K562 (cell line): Measurements from ENCODE around the gene POU2AF3. TPM values are rescaled to one million over a fixed set of nuclear protein-coding genes. Genes with fewer than 3 reads are reported as not detected.

Experiments
- ATAC-seq: fragments of 200-7000 bp; cut with Tn5 transposase; 3 replicates; pipeline ENCODE4 v1.9.1; 2020; ENCODE audit warnings: moderate library complexity
- BruUV-seq: library from RNA; stranded (reverse); fragments of 400-500 nt; replicated peaks from 2 replicates; lab custom pipeline; 2021; lab: Mats Ljungman, UMichigan
- CTCF ChIA-PET: fragments of 300-600 bp; formaldehyde crosslinking; extraction: SDS; loops from one replicate; lab custom pipeline; 2021; ENCODE audit warnings: low intra/inter-chr PET ratio; lab: Yijun Ruan, JAX
- POLR2A ChIA-PET: fragments of 300-600, 350-650 bp; sonication (Branson Sonifier 250); formaldehyde crosslinking; extraction: SDS; loops from one replicate; lab custom pipeline; 2021; ENCODE audit warnings: antibody characterized with exemption, inconsistent platforms; lab: Yijun Ruan, JAX
- DNase-seq, 4 experiments: peaks; one replicate each; pipeline versions ENCODE4 v3.0.0 to v3.0.0-alpha.2; 2011 to 2018; ENCODE audit warnings: low spot score in 3 of 4, mixed read lengths in 3 of 4; ENCODE audit errors: extremely low read depth in 1 of 4
- FAIRE-seq: peaks from 2 replicates; lab custom pipeline; 2011; peaks lifted over from hg19 to GRCh38; lab: Jason Lieb, UNC
- H2AFZ ChIP-seq: 2 replicates; pipeline ENCODE4 v1.6.0; 2011; ENCODE audit warnings: low read depth, low read length, control low read depth, inconsistent platforms
- H3K27ac ChIP-seq: fragments of 200-600 bp; 3 replicates; pipeline ENCODE4 v1.8.0; 2011; ENCODE audit warnings: low read depth, mild to moderate bottlenecking, control low read depth, inconsistent platforms, low read length, moderate library complexity, mixed read lengths; ENCODE audit errors: extremely low read depth
- H3K27me3 ChIP-seq, 2 experiments: fragments of 300-600 bp in 1 of 2; 2 replicates in 1 of 2; 3 replicates in 1 of 2; pipeline versions ENCODE4 v1.6.0 to v1.8.0; 2011; ENCODE audit warnings: inconsistent platforms in 2 of 2, low read length in 2 of 2, mild to moderate bottlenecking in 1 of 2, mixed read lengths in 1 of 2, moderate library complexity in 1 of 2; ENCODE audit not compliant: control insufficient read depth in 2 of 2, insufficient read depth in 2 of 2
- H3K36me3 ChIP-seq: fragments of 300-600 bp; 3 replicates; pipeline ENCODE4 v1.8.0; 2011; ENCODE audit warnings: mild to moderate bottlenecking, low read length, inconsistent platforms; ENCODE audit not compliant: control insufficient read depth, insufficient read depth
- H3K4me1 ChIP-seq, 2 experiments: fragments of 200-600 bp in 1 of 2; replicated peaks in 1 of 2; 2 replicates in 1 of 2; 3 replicates in 1 of 2; pipeline versions ENCODE4 v1.5.1 to v1.8.0; 2011; ENCODE audit warnings: inconsistent platforms in 2 of 2, low read length in 2 of 2, mild to moderate bottlenecking in 1 of 2, mixed read lengths in 1 of 2, moderate library complexity in 1 of 2; ENCODE audit not compliant: control insufficient read depth in 2 of 2, insufficient read depth in 2 of 2
- H3K4me2 ChIP-seq: 2 replicates; pipeline ENCODE4 v1.6.1; 2011; ENCODE audit warnings: low read length, control low read depth, inconsistent platforms, mixed read lengths; ENCODE audit not compliant: insufficient read depth
- H3K4me3 ChIP-seq: fragments of 200-600 bp; sonication (generic), shearing (Covaris generic); 2 replicates; pipeline ENCODE4 v1.5.1; 2016; ENCODE audit warnings: control low read depth, inconsistent platforms
- H3K79me2 ChIP-seq: fragments of 200-600 bp; 3 replicates; pipeline ENCODE4 v1.8.0; 2011; ENCODE audit warnings: low read length, inconsistent platforms; ENCODE audit not compliant: control insufficient read depth, insufficient read depth
- H3K9ac ChIP-seq, 2 experiments: 2 replicates each; pipeline versions ENCODE4 v1.6.0 to v1.6.1; 2011; ENCODE audit warnings: low read depth in 2 of 2, low read length in 2 of 2, control low read depth in 1 of 2, inconsistent platforms in 1 of 2, mild to moderate bottlenecking in 1 of 2, mixed read lengths in 1 of 2; ENCODE audit not compliant: insufficient read depth in 1 of 2
- H3K9me1 ChIP-seq: one replicate; pipeline ENCODE4 v1.6.0; 2011; ENCODE audit warnings: inconsistent platforms, mild to moderate bottlenecking, low read length, moderate library complexity; ENCODE audit not compliant: control insufficient read depth, insufficient read depth
- H3K9me3 ChIP-seq: replicated peaks from 2 replicates; pipeline ENCODE4 v1.5.1; 2011; ENCODE audit warnings: low read depth, low read length, inconsistent platforms; ENCODE audit not compliant: control insufficient read depth, insufficient read depth
- H4K20me1 ChIP-seq: replicated peaks from 2 replicates; pipeline ENCODE4 v1.6.1; 2011; ENCODE audit warnings: low read length, inconsistent platforms, mixed read lengths; ENCODE audit not compliant: control insufficient read depth, insufficient read depth
- FUS ChIP-seq: fragments of 200-400 bp; formaldehyde crosslinking; optimal IDR thresholded peaks from 2 replicates; pipeline ENCODE3; 2017; ENCODE audit warnings: low read depth, low read length
- GTF2A2 ChIP-seq: IDR thresholded peaks from 2 replicates; pipeline ENCODE4 v1.6.1; 2016; ENCODE audit warnings: mild to moderate bottlenecking, missing genetic modification characterization, missing compliant biosample characterization
- NCOA2 ChIP-seq, 2 experiments: fragments of 450-650 bp; IDR thresholded peaks; 2 replicates each; pipeline ENCODE4 v1.6.1; 2018; ENCODE audit warnings: mild to moderate bottlenecking in 2 of 2, moderate library complexity in 1 of 2; ENCODE audit not compliant: partially characterized antibody in 2 of 2
- NRF1 ChIP-seq, 2 experiments: fragments of 450-650 bp; IDR thresholded peaks in 1 of 2; conservative IDR thresholded peaks in 1 of 2; 2 replicates each; pipeline ENCODE4 v1.6.1; 2014; ENCODE audit warnings: mild to moderate bottlenecking in 2 of 2
- ZNF217 ChIP-seq: sonication (generic); formaldehyde crosslinking; IDR thresholded peaks from 2 replicates; pipeline ENCODE4 v1.8.0; 2022; ENCODE audit warnings: mild to moderate bottlenecking, missing genetic modification reagents
- ZNF830 ChIP-seq: fragments of 250-450 bp; sonication (Bioruptor Pico); IDR thresholded peaks from 2 replicates; pipeline ENCODE4 v1.5.0; 2021; ENCODE audit warnings: mild to moderate bottlenecking
- WGBS: fragments of 100-300 bp; shearing (Covaris generic); methylation state at CpG from one replicate; pipeline ENCODE4 v1.1.6; 2016; ENCODE audit warnings: low coverage, mixed read lengths; ENCODE audit not compliant: insufficient coverage; ENCODE audit errors: missing lambda C conversion rate; 5-methylcytosine and 5-hydroxymethylcytosine counted together
- in situ Hi-C: fragments of 300-500 bp; cut with MboI; formaldehyde crosslinking; loops from 4 replicates; pipeline ENCODE4 v1.15.0; 2018; ENCODE audit warnings: inconsistent platforms, mixed read lengths
- intact Hi-C: fragments of 100-400 bp; cut with micrococcal nuclease; formaldehyde crosslinking; loops from 2 replicates; pipeline ENCODE4 v1.14.2; 2022
- polyA plus RNA-seq, 8 experiments: library from polyadenylated mRNA; depleted of rRNA in 4 of 8; stranded (reverse) in 5 of 8; unstranded in 3 of 8; fragments of >200 nt; fragmentation: Nextera tagmentation in 2 of 8; fragmentation: Illumina TruSeq in 1 of 8; extraction: Ambion mirVana in 2 of 8; extraction: Trizol in 1 of 8; gene quantifications; 2 replicates each; pipeline versions ENCODE4 v1.2.1 to v1.2.3, GENCODE V29; 2011 to 2014; ENCODE audit warnings: inconsistent platforms in 1 of 8, missing spikeins in 1 of 8
- total RNA-seq, 7 experiments: library from RNA; depleted of rRNA in 6 of 7; stranded (reverse); fragments of >200 nt in 6 of 7; fragmentation: Illumina TruSeq in 2 of 7; extraction: Trizol in 2 of 7; gene quantifications; 2 replicates each; pipeline versions ENCODE4 v1.2.1 to v1.2.3, GENCODE V29; 2011 to 2021; ENCODE audit warnings: low replicate concordance in 1 of 7
- TF ChIP-seq, protein P1 (sequence below): fragments of 250-450 bp; sonication (Bioruptor Pico); IDR thresholded peaks from 2 replicates; pipeline ENCODE4 v1.5.0; 2021; ENCODE audit warnings: mild to moderate bottlenecking, borderline replicate concordance
- TF ChIP-seq, protein P2 (sequence below), 2 experiments: fragments of 200-800 bp in 1 of 2; sonication (Bioruptor generic) in 1 of 2; sonication (generic) in 1 of 2; formaldehyde crosslinking in 1 of 2; IDR thresholded peaks in 1 of 2; conservative IDR thresholded peaks in 1 of 2; 2 replicates each; pipeline versions ENCODE4 v1.5.0 to v1.6.1; 2016 to 2020; ENCODE audit warnings: missing compliant biosample characterization in 1 of 2, missing genetic modification characterization in 1 of 2, missing genetic modification reagents in 1 of 2
- TF ChIP-seq, protein P3 (sequence below): fragments of 450-650 bp; IDR thresholded peaks from one replicate; pipeline ENCODE4 v1.6.1; 2018; ENCODE audit warnings: mild to moderate bottlenecking, moderate library complexity; ENCODE audit not compliant: partially characterized antibody
- TF ChIP-seq, protein P4 (sequence below): sonication (generic); formaldehyde crosslinking; IDR thresholded peaks from 2 replicates; pipeline ENCODE4 v1.9.0; 2022; ENCODE audit warnings: mild to moderate bottlenecking, missing genetic modification reagents

The POU2AF3 gene
- total and polyA plus RNA-seq, 9 of the 15 experiments (the other 6 are each of a cell fraction or from before 2014, with no cell fraction given) = not detected

DNA sequence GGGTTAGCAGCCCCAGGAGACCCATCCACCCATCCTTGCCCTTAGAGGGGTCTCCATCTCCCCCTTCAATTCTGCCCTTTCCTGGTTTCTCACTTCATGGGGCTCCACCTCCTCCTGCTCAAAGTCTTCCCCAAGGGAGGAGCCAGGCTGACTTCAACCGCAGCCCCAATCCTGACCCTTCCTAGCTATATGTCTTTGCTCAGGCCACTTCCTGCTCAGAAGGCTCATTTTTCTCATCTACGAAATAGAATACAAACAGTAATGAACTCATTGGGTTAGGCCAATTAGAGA lies 56.2 kb downstream of the POU2AF3 start:
- H3K4me1 ChIP-seq = peaks cover 0 to 3% of the 10 kb centered on the region in 2 experiments; a peak in 1 of 5 replicates
- no peak overlapping the region for H3K4me3 ChIP-seq
- in situ Hi-C loops (no loop called here), intact Hi-C loops (loop anchor here (5.0 kb wide), 1 partner anchor 73 kb away; no protein-coding TSS in a partner anchor)
- no peaks in the 10 kb centered on the region for H3K79me2 ChIP-seq
- WGBS = 0% methylated on average over 2 of the region's 2 CpGs
- DNase-seq = no peak
- FAIRE-seq = no peak
- H4K20me1 ChIP-seq = no peaks in the 10 kb centered on the region
- no peaks in the 10 kb centered on the region for H3K9me1 ChIP-seq
- POLR2A ChIA-PET = interaction anchor here (0.8 to 1.1 kb wide), 2 partner anchors 67 to 86 kb away, joined by 3 read pairs; no protein-coding TSS in a partner anchor
- no peak overlapping the region for H3K27ac ChIP-seq
- no peak for ATAC-seq
- BruUV-seq = no TSS peak
- H3K27me3 ChIP-seq = peaks cover 0 to 5% of the 10 kb centered on the region in 2 experiments; a peak in 1 of 5 replicates
- H3K4me2 ChIP-seq = no peak overlapping the region
- TF ChIP-seq, protein P1, sequence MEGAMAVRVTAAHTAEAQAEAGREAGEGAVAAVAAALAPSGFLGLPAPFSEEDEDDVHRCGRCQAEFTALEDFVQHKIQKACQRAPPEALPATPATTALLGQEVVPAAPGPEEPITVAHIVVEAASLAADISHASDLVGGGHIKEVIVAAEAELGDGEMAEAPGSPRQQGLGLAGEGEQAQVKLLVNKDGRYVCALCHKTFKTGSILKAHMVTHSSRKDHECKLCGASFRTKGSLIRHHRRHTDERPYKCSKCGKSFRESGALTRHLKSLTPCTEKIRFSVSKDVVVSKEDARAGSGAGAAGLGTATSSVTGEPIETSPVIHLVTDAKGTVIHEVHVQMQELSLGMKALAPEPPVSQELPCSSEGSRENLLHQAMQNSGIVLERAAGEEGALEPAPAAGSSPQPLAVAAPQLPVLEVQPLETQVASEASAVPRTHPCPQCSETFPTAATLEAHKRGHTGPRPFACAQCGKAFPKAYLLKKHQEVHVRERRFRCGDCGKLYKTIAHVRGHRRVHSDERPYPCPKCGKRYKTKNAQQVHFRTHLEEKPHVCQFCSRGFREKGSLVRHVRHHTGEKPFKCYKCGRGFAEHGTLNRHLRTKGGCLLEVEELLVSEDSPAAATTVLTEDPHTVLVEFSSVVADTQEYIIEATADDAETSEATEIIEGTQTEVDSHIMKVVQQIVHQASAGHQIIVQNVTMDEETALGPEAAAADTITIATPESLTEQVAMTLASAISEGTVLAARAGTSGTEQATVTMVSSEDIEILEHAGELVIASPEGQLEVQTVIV (CRISPR knock-in tag) = no peak
- TF ChIP-seq GTF2A2 = no peak
- no peak for TF ChIP-seq NCOA2 (IDR thresholded peaks at IDR 0.05; ENCODE audit: partially characterized antibody in 2 of 2)
- TF ChIP-seq, protein P2, sequence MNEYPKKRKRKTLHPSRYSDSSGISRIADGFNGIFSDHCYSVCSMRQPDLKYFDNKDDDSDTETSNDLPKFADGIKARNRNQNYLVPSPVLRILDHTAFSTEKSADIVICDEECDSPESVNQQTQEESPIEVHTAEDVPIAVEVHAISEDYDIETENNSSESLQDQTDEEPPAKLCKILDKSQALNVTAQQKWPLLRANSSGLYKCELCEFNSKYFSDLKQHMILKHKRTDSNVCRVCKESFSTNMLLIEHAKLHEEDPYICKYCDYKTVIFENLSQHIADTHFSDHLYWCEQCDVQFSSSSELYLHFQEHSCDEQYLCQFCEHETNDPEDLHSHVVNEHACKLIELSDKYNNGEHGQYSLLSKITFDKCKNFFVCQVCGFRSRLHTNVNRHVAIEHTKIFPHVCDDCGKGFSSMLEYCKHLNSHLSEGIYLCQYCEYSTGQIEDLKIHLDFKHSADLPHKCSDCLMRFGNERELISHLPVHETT (CRISPR knock-in tag; conservative IDR thresholded peaks at IDR 0.05 in 1 of 2, IDR thresholded peaks at IDR 0.05 in 1 of 2) = no peak
- TF ChIP-seq, protein P3, sequence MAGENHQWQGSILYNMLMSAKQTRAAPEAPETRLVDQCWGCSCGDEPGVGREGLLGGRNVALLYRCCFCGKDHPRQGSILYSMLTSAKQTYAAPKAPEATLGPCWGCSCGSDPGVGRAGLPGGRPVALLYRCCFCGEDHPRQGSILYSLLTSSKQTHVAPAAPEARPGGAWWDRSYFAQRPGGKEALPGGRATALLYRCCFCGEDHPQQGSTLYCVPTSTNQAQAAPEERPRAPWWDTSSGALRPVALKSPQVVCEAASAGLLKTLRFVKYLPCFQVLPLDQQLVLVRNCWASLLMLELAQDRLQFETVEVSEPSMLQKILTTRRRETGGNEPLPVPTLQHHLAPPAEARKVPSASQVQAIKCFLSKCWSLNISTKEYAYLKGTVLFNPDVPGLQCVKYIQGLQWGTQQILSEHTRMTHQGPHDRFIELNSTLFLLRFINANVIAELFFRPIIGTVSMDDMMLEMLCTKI = no peak
- TF ChIP-seq, protein P4, sequence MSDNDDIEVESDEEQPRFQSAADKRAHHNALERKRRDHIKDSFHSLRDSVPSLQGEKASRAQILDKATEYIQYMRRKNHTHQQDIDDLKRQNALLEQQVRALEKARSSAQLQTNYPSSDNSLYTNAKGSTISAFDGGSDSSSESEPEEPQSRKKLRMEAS (CRISPR knock-in tag) = no peak
- TF ChIP-seq FUS = no peak
- TF ChIP-seq ZNF217 = no peak
- no peak for TF ChIP-seq NRF1 (conservative IDR thresholded peaks at IDR 0.05 in 1 of 2, IDR thresholded peaks at IDR 0.05 in 1 of 2)
- no peak for TF ChIP-seq ZNF830 (CRISPR knock-in tag)
- no peak overlapping the region for H2AFZ ChIP-seq
- H3K36me3 ChIP-seq = no peaks in the 10 kb centered on the region
- H3K9me3 ChIP-seq = no peaks in the 10 kb centered on the region
- H3K9ac ChIP-seq = no peak overlapping the region
- CTCF ChIA-PET = no interaction called here
